ENCODE data around the gene CPT2. TPM values are rescaled to one million over a fixed set of nuclear protein-coding genes. Genes with fewer than 3 reads are reported as not detected.
A peak's percentile ranks its signal among the peaks of the same experiment; 100 is the strongest.

CPT2 gene
- total and polyA plus RNA-seq, 2 of the 13 experiments (the other 11 are each of a cell fraction or from before 2014, with no cell fraction given): 12.6 to 14.6 TPM

- TF ChIP-seq RNF219 (CRISPR knock-in tag; IDR thresholded peaks at IDR 0.05) (peak; percentile 23; the same call in 1 of the 2 replicates), CEBPG (CRISPR knock-in tag; IDR thresholded peaks at IDR 0.05) (peak; percentile 27), NR3C1 (CRISPR knock-in tag; IDR thresholded peaks at IDR 0.05) (no peak), ARNT (IDR thresholded peaks at IDR 0.05) (no peak), IKZF5 (CRISPR knock-in tag; IDR thresholded peaks at IDR 0.05) (peak; percentile 86; the same call in 1 of the 2 replicates), ADNP (CRISPR knock-in tag; IDR thresholded peaks at IDR 0.05) (no peak), ZNF512B (CRISPR knock-in tag; IDR thresholded peaks at IDR 0.05; ENCODE audit: borderline replicate concordance) (0 out of 2 replicates have a peak, but pooled peaks have one; percentile 65), TOPORS (CRISPR knock-in tag; IDR thresholded peaks at IDR 0.05) (peak; percentile 81), RXRA (CRISPR knock-in tag; IDR thresholded peaks at IDR 0.05) (peak; percentile 78), ARNT2 (CRISPR knock-in tag; IDR thresholded peaks at IDR 0.05; ENCODE audit: low read depth) (peak; percentile 93; the same call in 1 of the 2 replicates), ZNF543 (CRISPR knock-in tag; IDR thresholded peaks at IDR 0.05) (peak; percentile 84; the same call in 1 of the 2 replicates), ZSCAN9 (CRISPR knock-in tag; IDR thresholded peaks at IDR 0.05; ENCODE audit: borderline replicate concordance) (peak; percentile 75; the same call in 1 of the 2 replicates), CHD2 (IDR thresholded peaks at IDR 0.05; ENCODE audit: low read depth, low read length) (no peak; the same call in 1 of the 2 replicates), CEBPB (IDR thresholded peaks at IDR 0.05; ENCODE audit: borderline replicate concordance, low read depth, low read length) (no peak), ZNF672 (CRISPR knock-in tag; IDR thresholded peaks at IDR 0.05) (no peak), SMARCC2 (IDR thresholded peaks at IDR 0.05) (no peak), ARHGAP35 (CRISPR knock-in tag; IDR thresholded peaks at IDR 0.05; ENCODE audit: borderline replicate concordance) (peak; percentile 56; the same call in 1 of the 2 replicates)
- TF ChIP-seq, protein P1, sequence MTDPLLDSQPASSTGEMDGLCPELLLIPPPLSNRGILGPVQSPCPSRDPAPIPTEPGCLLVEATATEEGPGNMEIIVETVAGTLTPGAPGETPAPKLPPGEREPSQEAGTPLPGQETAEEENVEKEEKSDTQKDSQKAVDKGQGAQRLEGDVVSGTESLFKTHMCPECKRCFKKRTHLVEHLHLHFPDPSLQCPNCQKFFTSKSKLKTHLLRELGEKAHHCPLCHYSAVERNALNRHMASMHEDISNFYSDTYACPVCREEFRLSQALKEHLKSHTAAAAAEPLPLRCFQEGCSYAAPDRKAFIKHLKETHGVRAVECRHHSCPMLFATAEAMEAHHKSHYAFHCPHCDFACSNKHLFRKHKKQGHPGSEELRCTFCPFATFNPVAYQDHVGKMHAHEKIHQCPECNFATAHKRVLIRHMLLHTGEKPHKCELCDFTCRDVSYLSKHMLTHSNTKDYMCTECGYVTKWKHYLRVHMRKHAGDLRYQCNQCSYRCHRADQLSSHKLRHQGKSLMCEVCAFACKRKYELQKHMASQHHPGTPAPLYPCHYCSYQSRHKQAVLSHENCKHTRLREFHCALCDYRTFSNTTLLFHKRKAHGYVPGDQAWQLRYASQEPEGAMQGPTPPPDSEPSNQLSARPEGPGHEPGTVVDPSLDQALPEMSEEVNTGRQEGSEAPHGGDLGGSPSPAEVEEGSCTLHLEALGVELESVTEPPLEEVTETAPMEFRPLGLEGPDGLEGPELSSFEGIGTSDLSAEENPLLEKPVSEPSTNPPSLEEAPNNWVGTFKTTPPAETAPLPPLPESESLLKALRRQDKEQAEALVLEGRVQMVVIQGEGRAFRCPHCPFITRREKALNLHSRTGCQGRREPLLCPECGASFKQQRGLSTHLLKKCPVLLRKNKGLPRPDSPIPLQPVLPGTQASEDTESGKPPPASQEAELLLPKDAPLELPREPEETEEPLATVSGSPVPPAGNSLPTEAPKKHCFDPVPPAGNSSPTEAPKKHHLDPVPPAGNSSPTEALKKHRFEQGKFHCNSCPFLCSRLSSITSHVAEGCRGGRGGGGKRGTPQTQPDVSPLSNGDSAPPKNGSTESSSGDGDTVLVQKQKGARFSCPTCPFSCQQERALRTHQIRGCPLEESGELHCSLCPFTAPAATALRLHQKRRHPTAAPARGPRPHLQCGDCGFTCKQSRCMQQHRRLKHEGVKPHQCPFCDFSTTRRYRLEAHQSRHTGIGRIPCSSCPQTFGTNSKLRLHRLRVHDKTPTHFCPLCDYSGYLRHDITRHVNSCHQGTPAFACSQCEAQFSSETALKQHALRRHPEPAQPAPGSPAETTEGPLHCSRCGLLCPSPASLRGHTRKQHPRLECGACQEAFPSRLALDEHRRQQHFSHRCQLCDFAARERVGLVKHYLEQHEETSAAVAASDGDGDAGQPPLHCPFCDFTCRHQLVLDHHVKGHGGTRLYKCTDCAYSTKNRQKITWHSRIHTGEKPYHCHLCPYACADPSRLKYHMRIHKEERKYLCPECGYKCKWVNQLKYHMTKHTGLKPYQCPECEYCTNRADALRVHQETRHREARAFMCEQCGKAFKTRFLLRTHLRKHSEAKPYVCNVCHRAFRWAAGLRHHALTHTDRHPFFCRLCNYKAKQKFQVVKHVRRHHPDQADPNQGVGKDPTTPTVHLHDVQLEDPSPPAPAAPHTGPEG (CRISPR knock-in tag; IDR thresholded peaks at IDR 0.05): peak; percentile 79
Measured at GRCh38 chr1:53220171-53220961, 23.7 kb downstream of the CPT2 start, which contains the start of gene CZIB (continued).
